ENCODE data around the gene OR1F1. TPM values are rescaled to one million over a fixed set of nuclear protein-coding genes. Genes with fewer than 3 reads are reported as not detected.

The OR1F1 gene
- total RNA-seq = not detected in 2 replicates

GRCh38 chr16:3187798-3188674, at the start of gene OR1F1:
TSS of gene OR1F1 (plus strand) at chr16:3188204.

GRCh38 chr16:3234857-3235561, 47.0 kb downstream of the OR1F1 start, which contains the start of gene ZNF200:
TSS of gene ZNF200 (minus strand) at chr16:3235158. CDS start at chr16:3233755, 1,403 bp downstream.

Other genes with a start within 250 kb of the OR1F1 start
- not detected in 2 replicates for gene KREMEN2, start 223.9 kb upstream of the OR1F1 start, total RNA-seq
- gene PAQR4, start 218.9 kb upstream of the OR1F1 start, total RNA-seq = 0.89 and 4.6 TPM in 2 replicates
- 0.59 and 4.2 TPM in 2 replicates for gene PKMYT1, start 207.8 kb upstream of the OR1F1 start, total RNA-seq
- not detected in 2 replicates for gene CLDN9, start 175.3 kb upstream of the OR1F1 start, total RNA-seq
- gene CLDN6, start 170.0 kb upstream of the OR1F1 start, total RNA-seq = 0.30 TPM in 1 of 2 replicates, not detected in the other
- 267 and 333 TPM in 2 replicates for gene TNFRSF12A, start 167.8 kb upstream of the OR1F1 start, total RNA-seq
- gene HCFC1R1, start 164.3 kb upstream of the OR1F1 start, total RNA-seq = 7.8 and 11.3 TPM in 2 replicates
- gene THOC6, start 164.2 kb upstream of the OR1F1 start, total RNA-seq = 13.2 and 15.4 TPM in 2 replicates
- 0.28 and 0.59 TPM in 2 replicates for gene BICDL2, start 151.3 kb upstream of the OR1F1 start, total RNA-seq
- not detected in 2 replicates for gene MMP25, start 141.6 kb upstream of the OR1F1 start, total RNA-seq
- gene IL32, start 122.6 kb upstream of the OR1F1 start, total RNA-seq = 12.5 and 23.7 TPM in 2 replicates
- gene ZSCAN10, start 88.9 kb upstream of the OR1F1 start, total RNA-seq = not detected in 2 replicates
- 12.2 and 14.9 TPM in 2 replicates for gene ZNF205, start 75.6 kb upstream of the OR1F1 start, total RNA-seq
- gene ZNF213, start 53.2 kb upstream of the OR1F1 start, total RNA-seq = 8.0 and 14.0 TPM in 2 replicates
- 8.0 and 10.1 TPM in 2 replicates for gene ZNF200, start 47.0 kb downstream of the OR1F1 start, total RNA-seq
- 0.14 TPM in 1 of 2 replicates, not detected in the other for gene MEFV, start 68.4 kb downstream of the OR1F1 start, total RNA-seq
- gene ZNF263, start 95.3 kb downstream of the OR1F1 start, total RNA-seq = 44.5 and 45.7 TPM in 2 replicates
- 4.0 and 5.3 TPM in 2 replicates for gene TIGD7, start 117.2 kb downstream of the OR1F1 start, total RNA-seq
- gene ZNF75A, start 117.3 kb downstream of the OR1F1 start, total RNA-seq = 14.0 and 19.3 TPM in 2 replicates
- gene OR2C1, start 167.7 kb downstream of the OR1F1 start, total RNA-seq = under 0.01 and 0.14 TPM in 2 replicates
- gene ZSCAN32, start 212.8 kb downstream of the OR1F1 start, total RNA-seq = 11.9 and 12.6 TPM in 2 replicates
- 3.9 and 4.8 TPM in 2 replicates for gene ZNF174, start 213.0 kb downstream of the OR1F1 start, total RNA-seq